GM12878 (cell line): ENCODE measurements around the gene VDR. TPM values are rescaled to one million over a fixed set of nuclear protein-coding genes. Genes with fewer than 3 reads are reported as not detected.
"Not testable (repeated sequence)": the region's sequence is repeated elsewhere in the genome, so short reads cannot be mapped to it uniquely, and the experiment has no call there.

ENCODE experiments used
- ATAC-seq: fragments of 200-7000 bp; cut with Tn5 transposase; 3 replicates; pipeline ENCODE4 v1.9.1; 2020; ENCODE audit warnings: mild to moderate bottlenecking, moderate library complexity
- BruUV-seq: library from RNA; stranded (reverse); fragments of 400-500 nt; replicated peaks from 2 replicates; lab custom pipeline; 2021; lab: Mats Ljungman, UMichigan
- CTCF ChIA-PET: fragments of 300-600 bp; sonication (Branson Sonifier 250); formaldehyde crosslinking; extraction: SDS; loops from one replicate; lab custom pipeline; 2021; ENCODE audit warnings: inconsistent platforms; lab: Yijun Ruan, JAX
- POLR2A ChIA-PET: fragments of 350-600 bp; formaldehyde crosslinking; extraction: SDS; loops from one replicate; lab custom pipeline; 2021; ENCODE audit warnings: inconsistent platforms; lab: Charles Lee
- RAD21 ChIA-PET: fragments of 300-600 bp; sonication (Branson Sonifier 250); formaldehyde crosslinking; loops from one replicate; lab custom pipeline; 2023; ENCODE audit warnings: antibody characterized with exemption; ENCODE audit not compliant: unreplicated experiment; lab: Charles Lee
- SMC1A ChIA-PET: fragments of 300-600 bp; sonication (Branson Sonifier 250); formaldehyde crosslinking; loops from one replicate; lab custom pipeline; 2023; ENCODE audit not compliant: unreplicated experiment, uncharacterized antibody; lab: Charles Lee
- DNase-seq: peaks from one replicate; pipeline ENCODE4 v3.0.0-alpha.2; 2011; ENCODE audit warnings: low read depth, low spot score
- FAIRE-seq: peaks from 3 replicates; lab custom pipeline; 2011; peaks lifted over from hg19 to GRCh38; lab: Jason Lieb, UNC
- H2AFZ ChIP-seq: 2 replicates; pipeline ENCODE4 v1.6.0; 2011; ENCODE audit warnings: low read depth, low read length, control low read depth; ENCODE audit not compliant: control insufficient read depth
- H3K27ac ChIP-seq: 2 replicates; pipeline ENCODE4 v1.5.1; 2011; ENCODE audit warnings: control low read depth; ENCODE audit not compliant: control insufficient read depth, insufficient read depth
- H3K27me3 ChIP-seq, 2 experiments: replicated peaks in 1 of 2; 2 replicates each; pipeline versions ENCODE4 v1.6.0 to v1.6.1; 2011; ENCODE audit warnings: low read length in 1 of 2; ENCODE audit not compliant: control insufficient read depth in 2 of 2, insufficient read depth in 2 of 2
- H3K36me3 ChIP-seq, 2 experiments: 2 replicates each; pipeline ENCODE4 v1.5.1; 2011; ENCODE audit warnings: low read length in 1 of 2; ENCODE audit not compliant: control insufficient read depth in 2 of 2, insufficient read depth in 2 of 2
- H3K4me1 ChIP-seq: 2 replicates; pipeline ENCODE4 v1.6.1; 2011; ENCODE audit warnings: mild to moderate bottlenecking, low read length, moderate library complexity, mixed read lengths; ENCODE audit not compliant: control insufficient read depth, insufficient read depth
- H3K4me2 ChIP-seq: 2 replicates; pipeline ENCODE4 v1.6.0; 2011; ENCODE audit warnings: control low read depth; ENCODE audit not compliant: control insufficient read depth, insufficient read depth
- H3K4me3 ChIP-seq: fragments of 200-600 bp; sonication (generic); 2 replicates; pipeline ENCODE4 v1.5.1; 2016
- H3K79me2 ChIP-seq: 2 replicates; pipeline ENCODE4 v1.6.0; 2011; ENCODE audit warnings: low read length; ENCODE audit not compliant: control insufficient read depth, insufficient read depth
- H3K9ac ChIP-seq: 2 replicates; pipeline ENCODE4 v1.8.0; 2011; ENCODE audit warnings: low read length, control low read depth, mixed read lengths; ENCODE audit not compliant: control insufficient read depth, insufficient read depth
- H3K9me3 ChIP-seq: replicated peaks from 3 replicates; pipeline ENCODE4 v1.5.1; 2011; ENCODE audit warnings: mild to moderate bottlenecking, low read length; ENCODE audit not compliant: control insufficient read depth, insufficient read depth
- H4K20me1 ChIP-seq: 2 replicates; pipeline ENCODE4 v1.6.0; 2011; ENCODE audit not compliant: control insufficient read depth, insufficient read depth
- IRF4 ChIP-seq: IDR thresholded peaks from 2 replicates; pipeline ENCODE4 v1.6.1; 2011; ENCODE audit warnings: low read depth, low read length
- WGBS: methylation state at CpG from one replicate; pipeline ENCODE4 v1.1.6; 2016; ENCODE audit warnings: low lambda C conversion rate; ENCODE audit not compliant: insufficient replicate concordance, insufficient coverage; ENCODE audit errors: missing lambda C conversion rate; 5-methylcytosine and 5-hydroxymethylcytosine counted together
- in situ Hi-C: fragments of 300-500 bp; cut with MboI; formaldehyde crosslinking; loops from 9 replicates; pipeline ENCODE4 v1.14.3; 2018; ENCODE audit warnings: mixed read lengths
- intact Hi-C: fragments of 100-400 bp; cut with micrococcal nuclease; formaldehyde crosslinking; loops from one replicate; pipeline ENCODE4 v1.14.2; 2022; ENCODE audit not compliant: unreplicated experiment
- polyA plus RNA-seq, 11 experiments: library from polyadenylated mRNA; depleted of rRNA in 4 of 11; unstranded in 6 of 11; stranded (reverse) in 5 of 11; fragments of >200 nt; fragmentation: Nextera tagmentation in 4 of 11; fragmentation: Illumina TruSeq in 1 of 11; extraction: Ambion mirVana in 4 of 11; extraction: Trizol in 1 of 11; gene quantifications; 1 replicate in 1 of 11; 2 replicates in 10 of 11; pipeline versions ENCODE4 v1.2.1 to v1.2.3, GENCODE V29; 2011 to 2016; ENCODE audit warnings: inconsistent platforms in 2 of 11, missing spikeins in 2 of 11, low read depth in 1 of 11
- total RNA-seq, 4 experiments: library from RNA; depleted of rRNA in 3 of 4; stranded (reverse); fragments of >200 nt in 3 of 4; fragmentation: Illumina TruSeq in 1 of 4; extraction: Trizol in 1 of 4; gene quantifications; 2 replicates each; pipeline versions ENCODE4 v1.2.1 to v1.2.3, GENCODE V29; 2013 to 2021
- TF ChIP-seq, protein P1 (sequence below): fragments of 450-650 bp; IDR thresholded peaks from 2 replicates; pipeline ENCODE4 v1.6.1; 2017; ENCODE audit warnings: low read depth, mild to moderate bottlenecking, moderate library complexity
- TF ChIP-seq, protein P2 (sequence below): fragments of 450-650 bp; IDR thresholded peaks from 2 replicates; pipeline ENCODE4 v1.6.1; 2014; ENCODE audit warnings: mild to moderate bottlenecking
- TF ChIP-seq, protein P3 (sequence below): IDR thresholded peaks from 2 replicates; pipeline ENCODE4 v1.6.1; 2011; ENCODE audit warnings: borderline replicate concordance, low read depth, mild to moderate bottlenecking, moderate library complexity, mixed read lengths, low read length; ENCODE audit not compliant: insufficient read depth; ENCODE audit errors: extremely low read length

The VDR gene
- total and polyA plus RNA-seq, 10 of the 15 experiments (the other 5 are each of a cell fraction or from before 2014, with no cell fraction given), result 0.27 to 7.9 (median 3.0) TPM

DNA sequence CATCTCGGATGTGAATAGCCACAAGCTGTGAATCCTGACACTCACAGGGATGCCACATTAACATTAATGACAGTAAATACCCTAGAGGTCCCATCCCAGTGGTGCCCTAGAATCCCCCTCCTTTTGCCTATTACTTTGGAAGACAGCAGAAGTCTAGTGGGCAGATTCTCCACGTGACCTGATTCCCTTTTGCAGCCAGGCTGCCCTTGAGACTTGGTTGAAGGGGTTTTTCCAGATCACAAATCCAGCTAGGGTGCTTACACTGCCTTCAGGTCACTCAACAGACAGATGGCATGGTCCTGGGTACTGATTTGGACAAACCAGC lies 93.8 kb downstream of the VDR start (continued):
- TF ChIP-seq, protein P1, sequence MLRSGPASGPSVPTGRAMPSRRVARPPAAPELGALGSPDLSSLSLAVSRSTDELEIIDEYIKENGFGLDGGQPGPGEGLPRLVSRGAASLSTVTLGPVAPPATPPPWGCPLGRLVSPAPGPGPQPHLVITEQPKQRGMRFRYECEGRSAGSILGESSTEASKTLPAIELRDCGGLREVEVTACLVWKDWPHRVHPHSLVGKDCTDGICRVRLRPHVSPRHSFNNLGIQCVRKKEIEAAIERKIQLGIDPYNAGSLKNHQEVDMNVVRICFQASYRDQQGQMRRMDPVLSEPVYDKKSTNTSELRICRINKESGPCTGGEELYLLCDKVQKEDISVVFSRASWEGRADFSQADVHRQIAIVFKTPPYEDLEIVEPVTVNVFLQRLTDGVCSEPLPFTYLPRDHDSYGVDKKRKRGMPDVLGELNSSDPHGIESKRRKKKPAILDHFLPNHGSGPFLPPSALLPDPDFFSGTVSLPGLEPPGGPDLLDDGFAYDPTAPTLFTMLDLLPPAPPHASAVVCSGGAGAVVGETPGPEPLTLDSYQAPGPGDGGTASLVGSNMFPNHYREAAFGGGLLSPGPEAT, result no peak
- TF ChIP-seq IRF4, result no peak
- TF ChIP-seq, protein P2, sequence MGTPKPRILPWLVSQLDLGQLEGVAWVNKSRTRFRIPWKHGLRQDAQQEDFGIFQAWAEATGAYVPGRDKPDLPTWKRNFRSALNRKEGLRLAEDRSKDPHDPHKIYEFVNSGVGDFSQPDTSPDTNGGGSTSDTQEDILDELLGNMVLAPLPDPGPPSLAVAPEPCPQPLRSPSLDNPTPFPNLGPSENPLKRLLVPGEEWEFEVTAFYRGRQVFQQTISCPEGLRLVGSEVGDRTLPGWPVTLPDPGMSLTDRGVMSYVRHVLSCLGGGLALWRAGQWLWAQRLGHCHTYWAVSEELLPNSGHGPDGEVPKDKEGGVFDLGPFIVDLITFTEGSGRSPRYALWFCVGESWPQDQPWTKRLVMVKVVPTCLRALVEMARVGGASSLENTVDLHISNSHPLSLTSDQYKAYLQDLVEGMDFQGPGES, result no peak
- TF ChIP-seq, protein P3, sequence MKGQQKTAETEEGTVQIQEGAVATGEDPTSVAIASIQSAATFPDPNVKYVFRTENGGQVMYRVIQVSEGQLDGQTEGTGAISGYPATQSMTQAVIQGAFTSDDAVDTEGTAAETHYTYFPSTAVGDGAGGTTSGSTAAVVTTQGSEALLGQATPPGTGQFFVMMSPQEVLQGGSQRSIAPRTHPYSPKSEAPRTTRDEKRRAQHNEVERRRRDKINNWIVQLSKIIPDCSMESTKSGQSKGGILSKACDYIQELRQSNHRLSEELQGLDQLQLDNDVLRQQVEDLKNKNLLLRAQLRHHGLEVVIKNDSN, result peak; percentile 31

DNA sequence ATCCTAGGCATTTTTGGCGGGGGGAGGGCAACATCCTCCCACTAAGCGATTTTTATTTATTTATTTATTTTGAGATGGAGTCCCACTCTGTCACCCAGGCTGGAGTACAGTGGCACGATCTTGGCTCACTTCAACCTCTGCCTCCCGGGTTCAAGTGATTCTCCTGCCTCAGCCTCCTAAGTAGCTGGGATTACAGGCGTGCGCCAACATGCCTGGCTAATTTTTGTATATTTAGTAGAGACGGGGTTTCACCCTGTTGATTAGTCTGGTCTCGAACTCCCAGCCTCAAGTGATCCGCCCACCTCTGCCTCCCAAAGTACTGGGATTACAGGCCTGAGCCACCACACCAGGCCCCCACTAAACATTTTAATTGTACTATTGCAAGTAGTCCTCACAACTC lies 95.3 kb downstream of the VDR start:
- POLR2A ChIA-PET, result not testable (repeated sequence)

More for the DNA sequence above, 95.3 kb downstream of the VDR start:
- Histone ChIP-seq H3K4me2 (peak overlapping the region; percentile 30; the same call in 1 of the 2 replicates), H3K4me1 (peaks cover 68% of the 10 kb centered on the region), H3K79me2 (peaks cover 19% of the 10 kb centered on the region)
- intact Hi-C loops, ATAC-seq, H3K9ac ChIP-seq, DNase-seq, H3K36me3 ChIP-seq, H3K9me3 ChIP-seq, in situ Hi-C loops, H2AFZ ChIP-seq, H3K27ac ChIP-seq, H3K4me3 ChIP-seq, H4K20me1 ChIP-seq, FAIRE-seq, H3K27me3 ChIP-seq, BruUV-seq: not testable (repeated sequence)
- ChIA-PET CTCF (interaction anchor here (1.2 to 8.8 kb wide), 6 partner anchors 11 to 102 kb away, joined by 4 to 85 read pairs (median 12); no protein-coding TSS in a partner anchor), SMC1A (interaction anchor here (1.1 kb wide), 1 partner anchor 87 kb away, joined by 3 read pairs; no protein-coding TSS in a partner anchor), RAD21 (interaction anchor here (0.7 to 9.0 kb wide), 3 partner anchors 25 to 110 kb away, joined by 3 to 202 read pairs (median 8); no protein-coding TSS in a partner anchor)
- WGBS, result 48% methylated on average over 9 of the region's 9 CpGs
